GM12891 (cell line): ENCODE results near the gene PHC3.

Source experiments
- POLR2A ChIP-seq: IDR thresholded peaks from 2 replicates; pipeline ENCODE4 v1.6.1; 2011; ENCODE audit warnings: low read depth, low read length, control low read depth
- POLR2AphosphoS5 ChIP-seq: IDR thresholded peaks from 2 replicates; pipeline ENCODE4 v1.6.1; 2011; ENCODE audit warnings: low read depth, low read length, control low read depth

- no peak for TF ChIP-seq POLR2AphosphoS5
- TF ChIP-seq POLR2A: no peak
These were observed 117.4 kb downstream of the PHC3 start for GRCh38 chr3:170064108-170064507.
